GM19372 (cell line): ENCODE measurements around the gene PLXNA4.

Experiments used
- ATAC-seq: cut with Tn5 transposase; IDR thresholded peaks from one replicate; pipeline ENCODE4 v1.9.1; 2021; ENCODE audit warnings: mild to moderate bottlenecking, low read depth, moderate library complexity; ENCODE audit not compliant: unreplicated experiment

PLXNA4 gene

GRCh38 chr7:132226046-132226956, 350.0 kb downstream of the PLXNA4 start:
- no peak for ATAC-seq

GRCh38 chr7:132225216-132226030, 350.8 kb downstream of the PLXNA4 start:
- ATAC-seq: no peak

DNA sequence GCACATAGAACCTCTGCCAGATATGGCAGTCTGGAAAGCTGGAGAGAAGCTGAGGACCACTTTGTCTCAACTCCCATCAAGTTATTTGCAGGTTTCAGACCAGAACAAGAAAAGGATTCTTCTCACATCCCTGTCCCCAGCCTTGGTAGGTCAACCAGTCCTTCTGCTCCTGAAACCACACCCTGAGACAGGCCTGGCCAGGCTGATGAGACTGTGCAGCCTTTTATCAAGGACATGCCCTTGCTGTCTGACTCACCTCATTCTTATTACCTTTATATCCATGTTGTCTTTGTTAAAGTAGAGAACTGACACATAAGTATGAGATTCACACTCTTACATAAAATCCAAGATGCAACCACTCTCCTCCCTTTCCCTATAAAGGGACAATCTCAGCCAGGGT, 354.9 kb downstream of the PLXNA4 start:
- ATAC-seq: no peak

- no peak for ATAC-seq
These were observed 356.2 kb downstream of the PLXNA4 start for GRCh38 chr7:132220060-132220459.

DNA sequence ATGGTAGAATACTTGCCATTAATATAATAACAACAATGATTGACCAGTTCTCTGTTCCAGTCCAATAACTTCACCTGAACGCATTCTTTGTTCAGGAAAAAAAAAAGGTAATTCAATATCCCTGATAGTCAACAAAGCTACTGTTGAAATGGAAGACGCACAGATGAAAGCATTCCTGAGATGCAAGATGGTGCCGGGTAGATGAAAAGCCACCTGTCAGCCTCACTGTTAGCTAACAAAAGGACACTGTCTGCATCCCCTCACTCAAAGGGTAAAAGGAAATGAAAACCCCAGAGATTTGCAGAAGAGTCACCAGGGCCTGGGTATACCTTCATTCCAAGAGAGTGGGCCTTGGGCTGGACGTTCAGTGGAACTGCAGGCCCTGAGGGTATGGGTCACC, 357.4 kb downstream of the PLXNA4 start:
- ATAC-seq: no peak

- no peak for ATAC-seq
These were observed 359.3 kb downstream of the PLXNA4 start for GRCh38 chr7:132216847-132217525.

DNA sequence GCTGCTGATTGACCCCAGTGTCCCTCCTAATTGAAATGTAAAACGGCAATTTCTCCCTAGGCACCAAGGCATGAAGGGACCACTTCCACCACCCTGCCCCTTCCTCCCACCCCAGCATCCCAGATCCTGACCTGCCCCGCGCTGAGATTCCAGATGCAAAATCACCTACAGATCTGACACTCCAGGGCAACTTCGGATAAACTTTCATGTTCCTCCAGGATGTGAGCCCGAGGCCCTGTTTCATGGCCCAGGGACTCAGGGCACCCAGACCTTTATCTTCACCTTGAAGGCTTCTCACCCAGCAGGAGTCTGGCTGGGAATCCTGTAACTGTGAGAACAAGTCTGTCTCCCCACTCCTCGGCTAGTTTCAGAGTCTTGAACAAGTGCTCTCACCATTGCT, 361.8 kb downstream of the PLXNA4 start:
- ATAC-seq: no peak

- ATAC-seq: no peak
These were observed 362.7 kb downstream of the PLXNA4 start for GRCh38 chr7:132213583-132213982.

DNA sequence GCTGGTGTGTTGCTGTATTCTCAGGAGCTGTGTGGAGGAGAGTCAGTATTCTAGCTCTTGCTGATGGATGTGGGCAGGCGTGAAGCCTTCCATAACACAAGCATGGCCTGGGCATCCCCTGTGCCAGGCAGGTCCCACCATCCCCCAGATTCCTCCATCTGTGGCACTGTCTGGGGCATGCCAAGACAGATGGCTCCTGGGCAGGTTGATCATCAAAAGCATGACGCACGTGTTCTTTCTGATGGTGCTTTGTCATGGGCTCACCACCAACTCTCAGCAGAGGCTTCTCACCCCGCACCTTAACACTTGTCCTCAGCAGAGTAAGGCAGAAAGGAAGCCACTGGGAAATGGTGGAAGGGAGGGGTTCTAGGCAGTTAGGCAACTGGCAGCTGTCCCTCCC, 364.3 kb downstream of the PLXNA4 start:
- ATAC-seq: no peak

GRCh38 chr7:132210821-132211220, 365.4 kb downstream of the PLXNA4 start:
- no peak for ATAC-seq

GRCh38 chr7:132207782-132208181, 368.5 kb downstream of the PLXNA4 start:
- no peak for ATAC-seq

DNA sequence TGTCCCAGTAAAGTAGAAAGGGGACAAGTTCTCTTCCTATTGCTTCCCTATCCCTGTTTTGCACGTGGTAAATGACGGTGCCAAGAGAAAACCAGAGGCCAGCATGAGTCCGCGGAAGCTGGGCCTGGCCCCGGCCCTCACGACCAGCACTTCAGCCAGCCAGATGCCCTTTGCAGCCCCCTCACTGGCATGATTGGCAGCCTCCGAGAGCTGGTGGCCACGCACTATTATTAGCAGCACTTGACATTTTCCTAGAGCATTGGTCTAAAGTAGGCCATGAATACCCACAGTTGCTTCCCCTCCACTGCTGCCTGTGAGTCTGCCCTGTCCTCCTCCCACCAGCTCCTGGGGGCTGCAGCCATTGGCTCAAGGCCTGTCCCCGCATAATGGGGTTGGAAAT, 369.1 kb downstream of the PLXNA4 start:
- no peak for ATAC-seq

DNA sequence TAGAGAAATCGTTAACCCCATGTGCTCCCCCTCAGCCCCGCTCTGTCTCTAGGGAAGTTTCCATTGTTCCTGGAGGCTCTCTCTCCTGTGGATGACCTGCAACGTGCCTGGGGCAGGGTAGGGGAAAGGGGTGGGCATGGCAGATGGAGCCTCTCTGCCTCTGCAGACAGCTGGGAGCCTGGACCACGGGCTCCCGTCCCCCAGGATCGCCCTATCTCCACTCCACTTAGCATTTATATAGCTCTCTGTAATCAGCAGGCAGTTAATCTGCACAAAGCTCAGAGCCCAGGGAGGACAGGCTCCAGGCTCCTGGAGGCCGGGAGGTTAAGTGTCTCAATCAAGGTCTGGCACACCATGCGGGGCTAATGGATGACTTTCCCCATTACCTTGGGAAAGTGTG, 369.7 kb downstream of the PLXNA4 start:
- no peak for ATAC-seq

- no peak for ATAC-seq
These were observed 370.8 kb downstream of the PLXNA4 start for GRCh38 chr7:132205509-132205908.

DNA sequence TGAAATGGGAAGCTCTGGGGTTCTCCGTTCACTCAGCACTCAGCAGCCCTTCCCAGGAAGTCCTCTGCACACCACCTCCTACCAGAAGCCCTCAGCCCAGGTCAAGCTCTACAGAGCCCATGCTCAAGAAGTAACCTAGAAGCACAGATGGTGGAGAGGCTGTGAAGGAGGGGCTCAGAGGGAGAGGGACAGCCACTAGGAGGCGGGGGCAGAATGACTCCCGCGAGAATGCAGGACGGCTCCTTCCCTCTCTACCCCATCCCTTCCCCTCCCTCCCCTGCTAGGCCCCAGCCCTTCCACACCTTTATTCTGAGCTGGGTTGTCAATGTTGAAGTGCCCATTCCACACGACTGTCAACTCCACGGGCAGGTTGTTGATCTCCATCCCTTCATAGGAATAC, 373.2 kb downstream of the PLXNA4 start:
- no peak for ATAC-seq

DNA sequence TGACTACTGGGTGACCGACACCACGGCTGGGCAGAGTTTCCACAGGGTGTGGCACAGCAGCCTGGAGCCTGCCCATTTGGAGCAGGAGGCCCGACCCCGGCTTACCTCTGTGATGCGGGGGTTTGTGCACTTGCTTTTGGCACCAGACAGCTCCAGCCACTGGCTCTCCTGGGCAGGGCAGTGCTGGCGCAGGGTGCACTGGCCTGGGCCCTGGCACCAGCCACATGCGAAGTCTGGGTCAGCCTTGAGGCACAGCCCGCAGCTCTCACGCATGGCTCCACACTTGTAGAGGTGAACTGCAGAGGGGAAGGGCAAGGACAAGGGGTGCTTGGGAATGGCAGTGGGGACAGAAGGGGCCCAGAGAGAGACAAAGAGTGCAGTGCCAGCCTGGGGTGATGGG, 373.7 kb downstream of the PLXNA4 start:
- ATAC-seq: no peak

- ATAC-seq: no peak
These were observed 376.1 kb downstream of the PLXNA4 start for GRCh38 chr7:132200141-132200540.

- no peak for ATAC-seq
These were observed 376.6 kb downstream of the PLXNA4 start for GRCh38 chr7:132199626-132200025.

GRCh38 chr7:132197772-132198171, 378.5 kb downstream of the PLXNA4 start:
- no peak for ATAC-seq

GRCh38 chr7:132193898-132194297, 382.4 kb downstream of the PLXNA4 start:
- ATAC-seq: no peak

DNA sequence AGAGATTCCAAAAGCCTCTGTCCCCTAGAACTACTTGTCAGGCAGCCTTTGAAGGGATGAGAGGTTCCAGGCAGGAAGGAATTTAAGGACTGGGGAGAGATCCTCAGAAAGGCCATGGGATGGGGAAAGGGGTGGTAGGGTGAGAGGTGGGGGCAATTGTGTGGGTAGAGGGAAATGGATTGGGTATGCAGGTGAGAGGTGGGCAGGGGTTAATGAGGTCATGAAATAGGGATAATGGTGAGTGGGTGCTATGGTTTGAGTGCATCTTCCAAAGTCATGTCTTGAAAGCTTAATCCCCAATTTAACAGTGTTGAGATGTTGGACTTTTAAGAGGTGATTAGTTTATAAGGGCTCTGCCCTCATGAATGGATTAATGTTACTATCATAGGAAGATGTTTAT, 383.5 kb downstream of the PLXNA4 start:
- ATAC-seq: no peak
